DMS153 treated with DMSO at 0.1 percent for 48 hours (cell line): Measurements from ENCODE around the gene SLC24A4.
A peak's percentile ranks its signal among the peaks of the same experiment; 100 is the strongest.

Source experiments
- DNase-seq: peaks from one replicate; lab custom pipeline; 2025; ENCODE audit not compliant: unreplicated experiment; lab: John Stamatoyannopoulos, UW

SLC24A4 gene

GRCh38 chr14:92538412-92538985, 215.5 kb downstream of the SLC24A4 start:
- DNase-seq, result no peak

GRCh38 chr14:92539419-92539818, 216.5 kb downstream of the SLC24A4 start:
- DNase-seq, result no peak

GRCh38 chr14:92539875-92540274, 216.9 kb downstream of the SLC24A4 start:
- DNase-seq, result no peak

GRCh38 chr14:92540472-92541048, 217.6 kb downstream of the SLC24A4 start:
- DNase-seq, result no peak

GRCh38 chr14:92542766-92543554, 220.0 kb downstream of the SLC24A4 start:
- no peak for DNase-seq

- no peak for DNase-seq
These were observed 221.2 kb downstream of the SLC24A4 start for GRCh38 chr14:92544051-92544720.

- peak; percentile 42 for DNase-seq
These were observed 223.5 kb downstream of the SLC24A4 start for GRCh38 chr14:92546347-92547053.

GRCh38 chr14:92549105-92549858, 226.3 kb downstream of the SLC24A4 start:
- no peak for DNase-seq

- DNase-seq, result no peak
These were observed 226.9 kb downstream of the SLC24A4 start for GRCh38 chr14:92549859-92550230.
